Heart left ventricle (tissue), 13 donors: ENCODE results near the gene VTI1B.

Experiments used
- CTCF ChIP-seq, 12 donors: fragments of 200-600 bp; sonication (generic) in 4 of 12; IDR thresholded peaks; one replicate each; pipeline versions ENCODE4 v1.5.0 to v1.8.0; 2018 to 2022; ENCODE audit warnings: antibody characterized with exemption in 12 of 12, mild to moderate bottlenecking in 5 of 12
- POLR2A ChIP-seq, 2 donors: fragments of 450-650 bp; IDR thresholded peaks; one replicate each; pipeline ENCODE4 v1.6.1; 2017; ENCODE audit warnings: antibody characterized with exemption in 2 of 2, mild to moderate bottlenecking in 2 of 2, moderate library complexity in 2 of 2
- donor health status: ischemic (EF 13 %, LVEDD 7.1; RV severe dilation, severe dysfunction).
- donor health status: DM: no; HTN: yes; CAD: no.
- donor health status: DM: no; HTN: no; CAD: no.
- donor health status: ischemic (EF 25% LVEDD 6.9; RV normal size, moderate dysfunction).
- donor health status: ischemic (EF 25% LVEDD 5.7; RV mildly dilated, moderate dysfunction).
- donor health status: ischemic (EF 35%, LVEDD 5.7; RV mildly dilated, moderate dysfunction).
- donor health status: nonischemic (EF 11% LVEDD 7.7; RV severe dilation, severe dysfunction).
- donor health status: DM: yes; HTN: yes; CAD: no.
- donor health status: PGD.
- donor health status: ischemic (EF 29% LVEDD 5.4; RV normal size, mild dysfunction).
- donor health status: nonischemic (EF 23%, LVEDD 6.1; RV moderate dilation, normal function).

GRCh38 chr14:67718265-67718664 lies 43.8 kb upstream of the VTI1B start:
- TF ChIP-seq CTCF (IDR thresholded peaks at IDR 0.05) (no peak), POLR2A (IDR thresholded peaks at IDR 0.05) (no peak)
